NCI-H146 treated with DMSO at 0.1 percent for 48 hours (cell line): Measurements from ENCODE around the gene PDSS1.

Experiments used
- DNase-seq: peaks from one replicate; lab custom pipeline; 2025; ENCODE audit not compliant: unreplicated experiment; lab: John Stamatoyannopoulos, UW

PDSS1 gene

GRCh38 chr10:26792758-26793495 is 95.4 kb downstream of the PDSS1 start:
- no peak for DNase-seq
